ENCODE measurements around the gene MDFIC. TPM values are rescaled to one million over a fixed set of nuclear protein-coding genes. Genes with fewer than 3 reads are reported as not detected.

The MDFIC gene
- total RNA-seq, 1 donor from 2014 or later: 104 TPM

GRCh38 chr7:114925434-114925833 lies 3.5 kb downstream of the MDFIC start:
- no peak for DNase-seq (ENCODE audit: low read depth in 2 of 2)

DNA sequence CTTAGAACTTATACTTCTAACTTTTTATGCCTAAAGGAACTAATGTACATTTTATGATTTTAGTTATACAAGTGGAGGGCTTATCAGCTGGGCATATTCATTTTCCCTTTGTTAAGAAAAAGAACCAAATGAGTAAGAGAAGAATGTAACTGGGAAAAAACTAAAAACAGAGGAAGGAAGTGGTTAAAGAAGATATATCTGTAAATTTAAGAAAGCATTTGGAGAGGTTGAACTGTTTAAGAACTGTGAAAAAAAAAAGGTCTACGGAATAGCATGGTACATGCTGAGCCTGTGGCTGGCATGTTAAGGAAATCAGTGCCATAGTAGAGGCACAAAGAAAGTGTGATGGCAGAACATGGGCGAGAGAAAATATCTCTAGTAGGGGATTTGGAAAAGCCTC lies 6.2 kb downstream of the MDFIC start:
- no peak for DNase-seq (ENCODE audit: low read depth in 2 of 2)

- DNase-seq (ENCODE audit: low read depth in 2 of 2): no peak
Measured at GRCh38 chr7:114929570-114929969, 7.7 kb downstream of the MDFIC start.

DNA sequence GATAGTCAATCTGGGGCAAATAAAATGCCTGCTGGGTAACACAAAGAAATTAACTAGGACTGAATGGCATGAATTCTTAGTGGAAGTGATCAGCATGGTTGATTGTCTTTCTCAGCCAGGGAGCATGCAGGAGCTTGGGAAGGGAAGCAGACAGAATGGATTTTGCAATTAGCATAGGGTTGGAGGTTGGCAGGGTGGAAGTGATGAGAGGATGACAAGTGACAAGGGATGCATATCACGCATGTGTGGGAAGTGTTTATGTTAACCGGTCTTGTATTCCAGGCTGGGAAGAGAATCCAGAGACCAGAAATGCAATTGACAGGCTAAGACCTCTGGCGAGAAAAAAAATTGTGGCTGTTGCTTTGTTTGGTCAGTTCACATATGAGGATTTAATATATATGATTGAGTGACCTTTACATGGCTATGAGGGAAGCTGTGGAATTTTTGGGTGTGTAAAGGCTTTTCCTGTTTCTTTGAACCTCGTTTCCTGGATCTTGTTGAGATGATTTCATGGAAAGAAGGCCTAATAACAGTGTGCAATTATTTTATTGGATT lies 8.3 kb downstream of the MDFIC start:
- DNase-seq (ENCODE audit: low read depth in 2 of 2): peak; percentile 70 to 98

GRCh38 chr7:114930829-114931655 lies 9.1 kb downstream of the MDFIC start:
- DNase-seq (ENCODE audit: low read depth in 2 of 2): peak in 1 of 2 donors; percentile 32

- DNase-seq (ENCODE audit: low read depth in 2 of 2): no peak
Measured at GRCh38 chr7:114931656-114932011, 9.7 kb downstream of the MDFIC start.

GRCh38 chr7:114932991-114933390 lies 11.1 kb downstream of the MDFIC start:
- no peak for DNase-seq (ENCODE audit: low read depth in 2 of 2)

- no peak for DNase-seq (ENCODE audit: low read depth in 2 of 2)
Measured at GRCh38 chr7:114933658-114934057, 11.8 kb downstream of the MDFIC start.

GRCh38 chr7:114934086-114934485 lies 12.2 kb downstream of the MDFIC start:
- no peak for DNase-seq (ENCODE audit: low read depth in 2 of 2)

GRCh38 chr7:114934713-114935112 lies 12.8 kb downstream of the MDFIC start:
- no peak for DNase-seq (ENCODE audit: low read depth in 2 of 2)

DNA sequence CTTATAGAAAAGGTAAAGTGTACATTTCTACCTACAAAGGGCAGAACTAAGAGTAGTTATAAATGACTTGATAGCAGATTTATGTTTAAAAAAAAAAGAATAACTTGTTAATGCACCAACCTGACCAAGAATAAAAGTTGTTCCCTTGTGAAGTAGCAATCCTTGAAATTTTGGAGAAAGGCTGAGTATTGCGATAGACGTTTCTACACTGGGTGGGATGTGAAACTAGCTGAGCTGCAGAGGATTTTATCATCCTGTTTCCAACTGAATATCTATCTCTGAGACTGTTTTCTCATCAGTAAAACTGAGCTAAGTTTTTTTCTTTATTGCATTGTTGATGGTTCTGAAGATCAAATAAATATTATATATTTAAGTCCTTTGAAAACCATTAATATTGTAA lies 14.6 kb downstream of the MDFIC start:
- DNase-seq (ENCODE audit: low read depth in 2 of 2): no peak

DNA sequence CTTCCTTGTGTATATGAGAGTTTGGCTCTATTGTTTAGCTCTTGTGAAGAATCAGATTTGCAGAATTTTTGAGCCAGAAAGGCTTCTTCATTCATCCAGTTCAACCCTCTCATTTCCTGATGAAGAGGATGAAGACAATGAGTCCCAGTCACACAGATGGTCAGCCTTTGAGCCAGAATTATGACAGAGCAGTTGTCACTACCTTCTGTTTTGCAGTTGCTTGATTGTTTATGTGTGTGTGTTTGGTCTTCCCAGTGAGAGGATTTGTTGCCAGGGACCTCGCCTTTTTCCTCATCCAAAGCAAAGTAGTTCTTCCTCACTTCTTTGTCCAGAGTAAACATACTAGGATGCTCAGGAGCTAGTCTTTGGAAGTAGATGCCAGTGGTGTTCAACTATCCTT lies 15.6 kb downstream of the MDFIC start:
- DNase-seq (ENCODE audit: low read depth in 2 of 2): peak; percentile 29 to 81

- DNase-seq (ENCODE audit: low read depth in 2 of 2): no peak
Measured at GRCh38 chr7:114938785-114939184, 16.9 kb downstream of the MDFIC start.

- DNase-seq (ENCODE audit: low read depth in 2 of 2): no peak
Measured at GRCh38 chr7:114939484-114940097, 17.7 kb downstream of the MDFIC start.

DNA sequence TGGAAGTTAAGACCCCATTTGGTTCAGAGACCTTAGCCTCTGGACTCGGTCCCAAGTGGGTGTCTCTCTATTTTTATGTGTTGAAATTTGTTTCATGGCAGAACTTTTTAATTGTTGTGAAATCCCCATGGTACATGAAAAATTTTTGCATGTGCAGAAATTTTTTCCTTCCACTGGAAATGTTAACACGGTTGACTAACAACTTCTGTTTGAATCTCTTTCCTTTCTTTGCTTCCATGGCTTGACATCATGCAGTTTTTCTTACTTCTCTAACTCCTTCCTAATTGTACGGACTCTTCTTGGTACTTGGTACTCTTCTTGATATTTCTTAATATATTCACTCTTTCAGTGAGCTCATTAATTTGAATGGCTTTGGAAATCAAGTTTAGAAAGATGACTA lies 18.3 kb downstream of the MDFIC start:
- DNase-seq (ENCODE audit: low read depth in 2 of 2): no peak

GRCh38 chr7:114941692-114942091 lies 19.8 kb downstream of the MDFIC start:
- DNase-seq (ENCODE audit: low read depth in 2 of 2): no peak

GRCh38 chr7:114942446-114943175 lies 20.7 kb downstream of the MDFIC start:
- DNase-seq (ENCODE audit: low read depth in 2 of 2): no peak

GRCh38 chr7:114943530-114943929 lies 21.6 kb downstream of the MDFIC start:
- DNase-seq (ENCODE audit: low read depth in 2 of 2): no peak

- no peak for DNase-seq (ENCODE audit: low read depth in 2 of 2)
Measured at GRCh38 chr7:114943953-114944744, 22.3 kb downstream of the MDFIC start.

- DNase-seq (ENCODE audit: low read depth in 2 of 2): peak; percentile 69 to 91
Measured at GRCh38 chr7:114944745-114945625, 23.1 kb downstream of the MDFIC start.
